ENCODE measurements around the gene IGF2R.

DNA sequence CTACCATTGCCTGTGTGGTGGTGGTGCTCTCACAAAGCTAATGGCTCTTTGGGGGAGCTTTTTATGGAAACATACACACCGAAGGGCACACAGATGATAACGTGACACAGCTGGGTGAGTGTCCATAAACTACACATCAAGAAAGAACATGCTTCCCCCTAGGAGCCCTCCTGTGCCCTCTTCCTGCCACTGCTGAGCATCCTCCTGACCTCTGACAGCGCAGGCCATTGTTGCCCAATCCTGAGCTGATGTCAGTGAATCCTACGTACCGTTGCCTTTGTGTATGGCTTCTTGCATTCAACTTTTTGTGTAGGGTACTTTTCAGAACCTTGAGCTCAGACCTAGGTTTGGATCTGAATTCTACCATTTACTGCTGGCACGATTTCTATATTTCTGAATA lies 86.9 kb downstream of the IGF2R start:
- TF ChIP-seq, protein P1, sequence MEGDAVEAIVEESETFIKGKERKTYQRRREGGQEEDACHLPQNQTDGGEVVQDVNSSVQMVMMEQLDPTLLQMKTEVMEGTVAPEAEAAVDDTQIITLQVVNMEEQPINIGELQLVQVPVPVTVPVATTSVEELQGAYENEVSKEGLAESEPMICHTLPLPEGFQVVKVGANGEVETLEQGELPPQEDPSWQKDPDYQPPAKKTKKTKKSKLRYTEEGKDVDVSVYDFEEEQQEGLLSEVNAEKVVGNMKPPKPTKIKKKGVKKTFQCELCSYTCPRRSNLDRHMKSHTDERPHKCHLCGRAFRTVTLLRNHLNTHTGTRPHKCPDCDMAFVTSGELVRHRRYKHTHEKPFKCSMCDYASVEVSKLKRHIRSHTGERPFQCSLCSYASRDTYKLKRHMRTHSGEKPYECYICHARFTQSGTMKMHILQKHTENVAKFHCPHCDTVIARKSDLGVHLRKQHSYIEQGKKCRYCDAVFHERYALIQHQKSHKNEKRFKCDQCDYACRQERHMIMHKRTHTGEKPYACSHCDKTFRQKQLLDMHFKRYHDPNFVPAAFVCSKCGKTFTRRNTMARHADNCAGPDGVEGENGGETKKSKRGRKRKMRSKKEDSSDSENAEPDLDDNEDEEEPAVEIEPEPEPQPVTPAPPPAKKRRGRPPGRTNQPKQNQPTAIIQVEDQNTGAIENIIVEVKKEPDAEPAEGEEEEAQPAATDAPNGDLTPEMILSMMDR (IDR thresholded peaks at IDR 0.05), result no peak
- no peak for TF ChIP-seq POLR2A (IDR thresholded peaks at IDR 0.05)

All from lower leg skin (tissue), 3 donors.